ENCODE measurements around the gene CYP2W1. TPM values are rescaled to one million over a fixed set of nuclear protein-coding genes. Genes with fewer than 3 reads are reported as not detected.

CYP2W1 gene
- total RNA-seq, 1 donor from 2014 or later, result not detected

GRCh38 chr7:972676-973309, 10.2 kb upstream of the CYP2W1 start:
- H3K4me2 ChIP-seq (ENCODE audit: low read length), result no peak overlapping the region
- no peak overlapping the region for H3K4me3 ChIP-seq (ENCODE audit: insufficient read depth, low read depth, low read length)
- Mint-ChIP-seq H3K4me1 (ENCODE audit: low read depth, unreplicated experiment) (peaks cover 6% of the 10 kb centered on the region), H3K36me3 (ENCODE audit: low read depth, unreplicated experiment) (peaks cover 10% of the 10 kb centered on the region), H3K27me3 (ENCODE audit: low read depth, unreplicated experiment) (no peaks in the 10 kb centered on the region), H3K4me3 (ENCODE audit: unreplicated experiment) (peak overlapping the region; percentile 96), H3K27ac (ENCODE audit: unreplicated experiment) (no peak overlapping the region), H3K9me3 (ENCODE audit: unreplicated experiment) (no peaks in the 10 kb centered on the region)
- H2AFZ ChIP-seq (ENCODE audit: low read depth, low read length), result no peak overlapping the region
- peaks cover 24% of the 10 kb centered on the region for H3K36me3 ChIP-seq (ENCODE audit: insufficient read depth, low read length)
- H4K20me1 ChIP-seq (ENCODE audit: insufficient read depth, low read length), result peaks cover 59% of the 10 kb centered on the region
- DNase-seq (ENCODE audit: low read depth) (no peak), FAIRE-seq (no peak)
- no peak overlapping the region for H3K9ac ChIP-seq (ENCODE audit: low read length)
- peaks cover 8% of the 10 kb centered on the region for H3K4me1 ChIP-seq (ENCODE audit: insufficient read depth, low read length)
- no peak overlapping the region for H3K27ac ChIP-seq (ENCODE audit: low read depth, low read length)
- H3K79me2 ChIP-seq (ENCODE audit: insufficient read depth, low read length), result peaks cover 60% of the 10 kb centered on the region
- H3K27me3 ChIP-seq (ENCODE audit: insufficient read depth, low read length), result no peaks in the 10 kb centered on the region
- TF ChIP-seq EZH2 (IDR thresholded peaks at IDR 0.05; ENCODE audit: insufficient read depth, low read length) (no peak), CTCF (IDR thresholded peaks at IDR 0.05; ENCODE audit: insufficient read depth, low read depth, low read length) (no peak)
- H3K9me3 ChIP-seq (ENCODE audit: insufficient read depth, low read depth, low read length), result no peaks in the 10 kb centered on the region

- no peak for TF ChIP-seq CTCF (IDR thresholded peaks at IDR 0.05; ENCODE audit: insufficient read depth, low read depth, low read length)
- Mint-ChIP-seq H3K36me3 (ENCODE audit: low read depth, unreplicated experiment) (peaks cover 7% of the 10 kb centered on the region), H3K9me3 (ENCODE audit: unreplicated experiment) (no peaks in the 10 kb centered on the region), H3K4me1 (ENCODE audit: low read depth, unreplicated experiment) (peaks cover 8% of the 10 kb centered on the region), H3K27me3 (ENCODE audit: low read depth, unreplicated experiment) (no peaks in the 10 kb centered on the region), H3K4me3 (ENCODE audit: unreplicated experiment) (peak overlapping the region; percentile 96), H3K27ac (ENCODE audit: unreplicated experiment) (no peak overlapping the region)
- DNase-seq (ENCODE audit: low read depth) (no peak), FAIRE-seq (no peak)
- peaks cover 60% of the 10 kb centered on the region for H3K79me2 ChIP-seq (ENCODE audit: insufficient read depth, low read length)
- no peak overlapping the region for H2AFZ ChIP-seq (ENCODE audit: low read depth, low read length)
- no peak overlapping the region for H3K27ac ChIP-seq (ENCODE audit: low read depth, low read length)
- no peak overlapping the region for H3K4me2 ChIP-seq (ENCODE audit: low read length)
- peaks cover 54% of the 10 kb centered on the region for H4K20me1 ChIP-seq (ENCODE audit: insufficient read depth, low read length)
- no peak overlapping the region for H3K4me3 ChIP-seq (ENCODE audit: insufficient read depth, low read depth, low read length)
- H3K9ac ChIP-seq (ENCODE audit: low read length), result no peak overlapping the region
- peaks cover 22% of the 10 kb centered on the region for H3K36me3 ChIP-seq (ENCODE audit: insufficient read depth, low read length)
- no peaks in the 10 kb centered on the region for H3K9me3 ChIP-seq (ENCODE audit: insufficient read depth, low read depth, low read length)
- peaks cover 8% of the 10 kb centered on the region for H3K4me1 ChIP-seq (ENCODE audit: insufficient read depth, low read length)
- no peaks in the 10 kb centered on the region for H3K27me3 ChIP-seq (ENCODE audit: insufficient read depth, low read length)
Observed at GRCh38 chr7:973312-973711, 9.7 kb upstream of the CYP2W1 start.

- TF ChIP-seq EZH2 (IDR thresholded peaks at IDR 0.05; ENCODE audit: insufficient read depth, low read length) (no peak), CTCF (IDR thresholded peaks at IDR 0.05; ENCODE audit: insufficient read depth, low read depth, low read length) (no peak)
Observed at GRCh38 chr7:974172-974571, 8.8 kb upstream of the CYP2W1 start.

More at GRCh38 chr7:974172-974571, 8.8 kb upstream of the CYP2W1 start:
- Mint-ChIP-seq H3K9me3 (ENCODE audit: unreplicated experiment) (no peaks in the 10 kb centered on the region), H3K4me1 (ENCODE audit: low read depth, unreplicated experiment) (peaks cover 8% of the 10 kb centered on the region), H3K4me3 (ENCODE audit: unreplicated experiment) (peak overlapping the region; percentile 96), H3K27ac (ENCODE audit: unreplicated experiment) (peak overlapping the region; percentile 94), H3K36me3 (ENCODE audit: low read depth, unreplicated experiment) (peaks cover 5% of the 10 kb centered on the region), H3K27me3 (ENCODE audit: low read depth, unreplicated experiment) (no peaks in the 10 kb centered on the region)
- Histone ChIP-seq H3K4me1 (ENCODE audit: insufficient read depth, low read length) (peaks cover 8% of the 10 kb centered on the region), H3K27me3 (ENCODE audit: insufficient read depth, low read length) (no peaks in the 10 kb centered on the region), H3K9ac (ENCODE audit: low read length) (peak overlapping the region; percentile 98), H2AFZ (ENCODE audit: low read depth, low read length) (no peak overlapping the region), H3K27ac (ENCODE audit: low read depth, low read length) (no peak overlapping the region), H4K20me1 (ENCODE audit: insufficient read depth, low read length) (peaks cover 49% of the 10 kb centered on the region), H3K4me2 (ENCODE audit: low read length) (peak overlapping the region; percentile 91), H3K79me2 (ENCODE audit: insufficient read depth, low read length) (peaks cover 60% of the 10 kb centered on the region), H3K9me3 (ENCODE audit: insufficient read depth, low read depth, low read length) (no peaks in the 10 kb centered on the region), H3K4me3 (ENCODE audit: insufficient read depth, low read depth, low read length) (peak overlapping the region; percentile 94), H3K36me3 (ENCODE audit: insufficient read depth, low read length) (peaks cover 15% of the 10 kb centered on the region)
- DNase-seq (ENCODE audit: low read depth), result no peak
- no peak for FAIRE-seq
